Upper lobe of left lung (tissue), 4 donors: ENCODE results near the gene TFR2.

Experiments used
- CTCF ChIP-seq, 6 experiments: fragments of 450-650 bp in 4 of 6; fragments of 200-600 bp in 2 of 6; sonication (generic) in 2 of 6; IDR thresholded peaks; one replicate each; pipeline ENCODE4 v1.5.1; 2016 to 2019; ENCODE audit warnings: antibody characterized with exemption in 6 of 6
- EP300 ChIP-seq, 4 donors: sonication (generic); formaldehyde crosslinking; IDR thresholded peaks; one replicate each; pipeline ENCODE4 v1.5.1; 2017; ENCODE audit warnings: antibody characterized with exemption in 4 of 4, control low read depth in 2 of 4
- POLR2A ChIP-seq, 4 donors: fragments of 450-650 bp; IDR thresholded peaks; one replicate each; pipeline ENCODE4 v1.5.1; 2016 to 2017; ENCODE audit warnings: antibody characterized with exemption in 4 of 4, mild to moderate bottlenecking in 2 of 4
- POLR2AphosphoS5 ChIP-seq, 2 donors: sonication (generic); formaldehyde crosslinking; IDR thresholded peaks; one replicate each; pipeline ENCODE4 v1.5.1; 2017; ENCODE audit warnings: antibody characterized with exemption in 2 of 2

GRCh38 chr7:100614308-100614861, 27.0 kb downstream of the TFR2 start:
- no peak for TF ChIP-seq CTCF (IDR thresholded peaks at IDR 0.05)
- no peak for TF ChIP-seq EP300 (IDR thresholded peaks at IDR 0.05)
- no peak for TF ChIP-seq POLR2A (IDR thresholded peaks at IDR 0.05)
- no peak for TF ChIP-seq POLR2AphosphoS5 (IDR thresholded peaks at IDR 0.05)
